ENCODE results near the gene PDIA5. TPM values are rescaled to one million over a fixed set of nuclear protein-coding genes. Genes with fewer than 3 reads are reported as not detected.

PDIA5 gene
- total RNA-seq, 1 experiment from 2014 or later = 50.8 TPM

DNA sequence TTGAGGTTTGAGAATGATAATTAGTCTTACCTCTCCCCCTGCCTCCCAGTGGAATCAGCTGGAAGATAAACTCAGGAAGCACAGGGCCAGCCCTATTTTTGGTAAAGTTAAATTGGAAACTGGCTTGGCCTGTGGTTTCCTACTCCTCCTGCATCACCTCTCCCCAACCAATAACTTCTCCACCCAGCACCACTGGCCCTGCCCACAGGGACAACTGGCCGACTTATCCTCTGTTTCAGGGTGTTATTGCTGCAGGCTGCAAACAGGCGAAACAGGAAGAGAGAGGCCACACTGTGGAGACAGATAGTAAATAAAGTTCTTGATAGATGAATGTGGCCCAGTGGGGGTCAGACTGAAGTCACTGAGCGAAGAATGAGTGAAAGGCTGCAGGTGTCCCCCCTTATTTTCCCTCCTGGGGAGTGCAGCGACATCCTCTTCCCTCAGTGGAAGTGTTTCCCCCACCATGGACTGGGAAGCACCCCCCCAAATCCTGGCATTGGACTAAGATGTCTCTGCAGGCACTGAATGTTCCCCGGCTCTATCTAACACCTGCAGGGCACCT, 47.1 kb downstream of the PDIA5 start:
- intact Hi-C loops (cut with micrococcal nuclease) = no loop called here
- peaks cover 3% of the 10 kb centered on the region; the same call in 1 of the 2 replicates for H3K79me2 ChIP-seq (ENCODE audit: insufficient read depth, low read length)
- no TSS peak for BruUV-seq (replicated peaks)
- POLR2A ChIA-PET = no interaction called here
- no peak for DNase-seq (ENCODE audit: low read depth, low spot score)
- H3K4me2 ChIP-seq (ENCODE audit: low read length) = no peak overlapping the region
- ATAC-seq = no peak
- no peaks in the 10 kb centered on the region for H3K27me3 ChIP-seq (ENCODE audit: insufficient read depth, low read length)
- H3K27ac ChIP-seq (ENCODE audit: low read depth, low read length) = no peak overlapping the region
- H4K20me1 ChIP-seq (ENCODE audit: insufficient read depth) = no peaks in the 10 kb centered on the region
- no peak for TF ChIP-seq CEBPB (IDR thresholded peaks at IDR 0.05; ENCODE audit: low read depth)
- no peak for TF ChIP-seq FOSL1 (IDR thresholded peaks at IDR 0.05; ENCODE audit: low read depth)
- CTCF ChIA-PET = no interaction called here
- RAD21 ChIA-PET (ENCODE audit: low non-redundant PET in 1 of 2, low total read pairs in 2 of 2, uncharacterized antibody in 2 of 2, unreplicated experiment in 2 of 2) = no interaction called here
- H3K9me3 ChIP-seq (ENCODE audit: control insufficient read depth in 1 of 2, insufficient read depth in 1 of 2, low read depth in 1 of 2, low read length in 2 of 2) = no peaks in the 10 kb centered on the region
- H3K4me1 ChIP-seq (ENCODE audit: control insufficient read depth in 1 of 2, insufficient read depth in 2 of 2, low read length in 2 of 2) = no peaks in the 10 kb centered on the region
- no peak overlapping the region for H3K4me3 ChIP-seq (replicated peaks in 1 of 2; ENCODE audit: low read depth in 1 of 2, low read length in 2 of 2)
- H3K9me2 ChIP-seq (ENCODE audit: insufficient read depth) = no peaks in the 10 kb centered on the region
- H3K36me3 ChIP-seq (ENCODE audit: control insufficient read depth in 1 of 2, insufficient read depth in 2 of 2, low read length in 2 of 2) = peaks cover 26 to 31% of the 10 kb centered on the region in 2 experiments; a peak in 3 of 4 replicates
- H2AFZ ChIP-seq (ENCODE audit: low read depth, low read length, poor library complexity, severe bottlenecking) = no peak overlapping the region
- no peak overlapping the region for H3K9ac ChIP-seq (ENCODE audit: low read length)

DNA sequence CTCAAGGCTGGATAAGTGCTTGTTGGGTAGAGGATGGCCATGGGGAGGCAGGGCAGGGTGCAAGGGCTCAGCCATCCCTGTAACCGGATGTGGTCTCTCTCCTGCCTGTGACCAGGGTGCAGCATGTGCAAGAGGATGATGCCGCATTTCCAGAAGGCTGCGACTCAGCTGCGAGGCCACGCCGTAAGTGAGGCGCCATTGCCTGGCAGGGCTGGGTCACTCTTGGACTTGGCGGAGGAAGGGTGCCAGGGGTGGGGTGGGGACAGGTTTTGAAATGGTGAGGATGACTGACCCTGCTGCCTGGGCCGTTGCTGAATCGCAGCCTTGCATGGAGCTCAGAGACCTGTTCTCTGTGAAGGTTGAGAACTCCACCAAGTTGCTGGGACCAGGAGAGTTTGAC, 49.3 kb downstream of the PDIA5 start:
- Histone ChIP-seq H3K4me2 (ENCODE audit: low read length) (no peak overlapping the region), H3K79me2 (ENCODE audit: insufficient read depth, low read length) (peaks cover 3% of the 10 kb centered on the region; the same call in 1 of the 2 replicates), H3K9me3 (ENCODE audit: control insufficient read depth in 1 of 2, insufficient read depth in 1 of 2, low read depth in 1 of 2, low read length in 2 of 2) (no peaks in the 10 kb centered on the region), H3K9ac (ENCODE audit: low read length) (no peak overlapping the region), H3K4me1 (ENCODE audit: control insufficient read depth in 1 of 2, insufficient read depth in 2 of 2, low read length in 2 of 2) (peaks cover 0 to 1% of the 10 kb centered on the region in 2 experiments; a peak in 1 of 4 replicates), H3K4me3 (replicated peaks in 1 of 2; ENCODE audit: low read depth in 1 of 2, low read length in 2 of 2) (no peak overlapping the region), H3K27me3 (ENCODE audit: insufficient read depth, low read length) (no peaks in the 10 kb centered on the region), H3K27ac (ENCODE audit: low read depth, low read length) (no peak overlapping the region), H3K36me3 (ENCODE audit: control insufficient read depth in 1 of 2, insufficient read depth in 2 of 2, low read length in 2 of 2) (peaks cover 25 to 27% of the 10 kb centered on the region in 2 experiments; a peak in 3 of 4 replicates), H2AFZ (ENCODE audit: low read depth, low read length, poor library complexity, severe bottlenecking) (no peak overlapping the region), H4K20me1 (ENCODE audit: insufficient read depth) (no peaks in the 10 kb centered on the region), H3K9me2 (ENCODE audit: insufficient read depth) (no peaks in the 10 kb centered on the region)
- no peak for ATAC-seq
- RAD21 ChIA-PET (ENCODE audit: low non-redundant PET in 1 of 2, low total read pairs in 2 of 2, uncharacterized antibody in 2 of 2, unreplicated experiment in 2 of 2) = no interaction called here
- DNase-seq (ENCODE audit: low read depth, low spot score) = no peak
- BruUV-seq (replicated peaks) = no TSS peak
- POLR2A ChIA-PET = no interaction called here
- intact Hi-C loops (cut with micrococcal nuclease) = no loop called here
- CTCF ChIA-PET = no interaction called here
- TF ChIP-seq POLR2A (IDR thresholded peaks at IDR 0.05; ENCODE audit: borderline replicate concordance, extremely low read depth, insufficient read depth, insufficient read length) = no peak
- TF ChIP-seq, protein P1, sequence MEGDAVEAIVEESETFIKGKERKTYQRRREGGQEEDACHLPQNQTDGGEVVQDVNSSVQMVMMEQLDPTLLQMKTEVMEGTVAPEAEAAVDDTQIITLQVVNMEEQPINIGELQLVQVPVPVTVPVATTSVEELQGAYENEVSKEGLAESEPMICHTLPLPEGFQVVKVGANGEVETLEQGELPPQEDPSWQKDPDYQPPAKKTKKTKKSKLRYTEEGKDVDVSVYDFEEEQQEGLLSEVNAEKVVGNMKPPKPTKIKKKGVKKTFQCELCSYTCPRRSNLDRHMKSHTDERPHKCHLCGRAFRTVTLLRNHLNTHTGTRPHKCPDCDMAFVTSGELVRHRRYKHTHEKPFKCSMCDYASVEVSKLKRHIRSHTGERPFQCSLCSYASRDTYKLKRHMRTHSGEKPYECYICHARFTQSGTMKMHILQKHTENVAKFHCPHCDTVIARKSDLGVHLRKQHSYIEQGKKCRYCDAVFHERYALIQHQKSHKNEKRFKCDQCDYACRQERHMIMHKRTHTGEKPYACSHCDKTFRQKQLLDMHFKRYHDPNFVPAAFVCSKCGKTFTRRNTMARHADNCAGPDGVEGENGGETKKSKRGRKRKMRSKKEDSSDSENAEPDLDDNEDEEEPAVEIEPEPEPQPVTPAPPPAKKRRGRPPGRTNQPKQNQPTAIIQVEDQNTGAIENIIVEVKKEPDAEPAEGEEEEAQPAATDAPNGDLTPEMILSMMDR (IDR thresholded peaks at IDR 0.05 in 2 of 3, conservative IDR thresholded peaks at IDR 0.05 in 1 of 3; ENCODE audit: borderline replicate concordance in 1 of 3, insufficient read depth in 1 of 3, low read depth in 2 of 3, low read length in 2 of 3) = no peak
- no peak for TF ChIP-seq ZFX (IDR thresholded peaks at IDR 0.05)
- no peak for TF ChIP-seq CEBPB (IDR thresholded peaks at IDR 0.05; ENCODE audit: low read depth)
- TF ChIP-seq EZH2phosphoT487 (IDR thresholded peaks at IDR 0.05; ENCODE audit: borderline replicate concordance) = no peak
- no peak for TF ChIP-seq CBX3 (IDR thresholded peaks at IDR 0.05; ENCODE audit: low read depth)
- TF ChIP-seq ZNF274 (IDR thresholded peaks at IDR 0.05; ENCODE audit: low read depth, low read length) = no peak
- TF ChIP-seq YY1 (IDR thresholded peaks at IDR 0.05; ENCODE audit: extremely low read depth, insufficient replicate concordance, low read depth, low read length) = no peak
- TF ChIP-seq SRF (IDR thresholded peaks at IDR 0.05; ENCODE audit: low read depth) = no peak
- TF ChIP-seq, protein P2, sequence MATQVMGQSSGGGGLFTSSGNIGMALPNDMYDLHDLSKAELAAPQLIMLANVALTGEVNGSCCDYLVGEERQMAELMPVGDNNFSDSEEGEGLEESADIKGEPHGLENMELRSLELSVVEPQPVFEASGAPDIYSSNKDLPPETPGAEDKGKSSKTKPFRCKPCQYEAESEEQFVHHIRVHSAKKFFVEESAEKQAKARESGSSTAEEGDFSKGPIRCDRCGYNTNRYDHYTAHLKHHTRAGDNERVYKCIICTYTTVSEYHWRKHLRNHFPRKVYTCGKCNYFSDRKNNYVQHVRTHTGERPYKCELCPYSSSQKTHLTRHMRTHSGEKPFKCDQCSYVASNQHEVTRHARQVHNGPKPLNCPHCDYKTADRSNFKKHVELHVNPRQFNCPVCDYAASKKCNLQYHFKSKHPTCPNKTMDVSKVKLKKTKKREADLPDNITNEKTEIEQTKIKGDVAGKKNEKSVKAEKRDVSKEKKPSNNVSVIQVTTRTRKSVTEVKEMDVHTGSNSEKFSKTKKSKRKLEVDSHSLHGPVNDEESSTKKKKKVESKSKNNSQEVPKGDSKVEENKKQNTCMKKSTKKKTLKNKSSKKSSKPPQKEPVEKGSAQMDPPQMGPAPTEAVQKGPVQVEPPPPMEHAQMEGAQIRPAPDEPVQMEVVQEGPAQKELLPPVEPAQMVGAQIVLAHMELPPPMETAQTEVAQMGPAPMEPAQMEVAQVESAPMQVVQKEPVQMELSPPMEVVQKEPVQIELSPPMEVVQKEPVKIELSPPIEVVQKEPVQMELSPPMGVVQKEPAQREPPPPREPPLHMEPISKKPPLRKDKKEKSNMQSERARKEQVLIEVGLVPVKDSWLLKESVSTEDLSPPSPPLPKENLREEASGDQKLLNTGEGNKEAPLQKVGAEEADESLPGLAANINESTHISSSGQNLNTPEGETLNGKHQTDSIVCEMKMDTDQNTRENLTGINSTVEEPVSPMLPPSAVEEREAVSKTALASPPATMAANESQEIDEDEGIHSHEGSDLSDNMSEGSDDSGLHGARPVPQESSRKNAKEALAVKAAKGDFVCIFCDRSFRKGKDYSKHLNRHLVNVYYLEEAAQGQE (IDR thresholded peaks at IDR 0.05; ENCODE audit: low read depth) = no peak
- no peak for TF ChIP-seq TCF7L2 (IDR thresholded peaks at IDR 0.05; ENCODE audit: borderline replicate concordance, extremely low read depth, insufficient read depth, insufficient read length)
- no peak for TF ChIP-seq RAD21 (IDR thresholded peaks at IDR 0.05; ENCODE audit: low read depth)
- no peak for TF ChIP-seq SP1 (IDR thresholded peaks at IDR 0.05; ENCODE audit: low read depth)
- TF ChIP-seq ELF1 (IDR thresholded peaks at IDR 0.05; ENCODE audit: borderline replicate concordance, low read depth) = no peak
- TF ChIP-seq, protein P3, sequence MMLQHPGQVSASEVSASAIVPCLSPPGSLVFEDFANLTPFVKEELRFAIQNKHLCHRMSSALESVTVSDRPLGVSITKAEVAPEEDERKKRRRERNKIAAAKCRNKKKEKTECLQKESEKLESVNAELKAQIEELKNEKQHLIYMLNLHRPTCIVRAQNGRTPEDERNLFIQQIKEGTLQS (IDR thresholded peaks at IDR 0.05) = no peak

All from HCT116 (cell line).